GM12878 (cell line): Measurements from ENCODE around the gene RALGAPA2. TPM values are rescaled to one million over a fixed set of nuclear protein-coding genes. Genes with fewer than 3 reads are reported as not detected.

Source experiments
- ATAC-seq: fragments of 200-7000 bp; cut with Tn5 transposase; 3 replicates; pipeline ENCODE4 v1.9.1; 2020; ENCODE audit warnings: mild to moderate bottlenecking, moderate library complexity
- BruUV-seq: library from RNA; stranded (reverse); fragments of 400-500 nt; replicated peaks from 2 replicates; lab custom pipeline; 2021; lab: Mats Ljungman, UMichigan
- CTCF ChIA-PET: fragments of 300-600 bp; sonication (Branson Sonifier 250); formaldehyde crosslinking; extraction: SDS; loops from one replicate; lab custom pipeline; 2021; ENCODE audit warnings: inconsistent platforms; lab: Yijun Ruan, JAX
- POLR2A ChIA-PET: fragments of 350-600 bp; formaldehyde crosslinking; extraction: SDS; loops from one replicate; lab custom pipeline; 2021; ENCODE audit warnings: inconsistent platforms; lab: Charles Lee
- RAD21 ChIA-PET: fragments of 300-600 bp; sonication (Branson Sonifier 250); formaldehyde crosslinking; loops from one replicate; lab custom pipeline; 2023; ENCODE audit warnings: antibody characterized with exemption; ENCODE audit not compliant: unreplicated experiment; lab: Charles Lee
- SMC1A ChIA-PET: fragments of 300-600 bp; sonication (Branson Sonifier 250); formaldehyde crosslinking; loops from one replicate; lab custom pipeline; 2023; ENCODE audit not compliant: unreplicated experiment, uncharacterized antibody; lab: Charles Lee
- DNase-seq: peaks from one replicate; pipeline ENCODE4 v3.0.0-alpha.2; 2011; ENCODE audit warnings: low read depth, low spot score
- FAIRE-seq: peaks from 3 replicates; lab custom pipeline; 2011; peaks lifted over from hg19 to GRCh38; lab: Jason Lieb, UNC
- H2AFZ ChIP-seq: 2 replicates; pipeline ENCODE4 v1.6.0; 2011; ENCODE audit warnings: low read depth, low read length, control low read depth; ENCODE audit not compliant: control insufficient read depth
- H3K27ac ChIP-seq: 2 replicates; pipeline ENCODE4 v1.5.1; 2011; ENCODE audit warnings: control low read depth; ENCODE audit not compliant: control insufficient read depth, insufficient read depth
- H3K27me3 ChIP-seq, 2 experiments: replicated peaks in 1 of 2; 2 replicates each; pipeline versions ENCODE4 v1.6.0 to v1.6.1; 2011; ENCODE audit warnings: low read length in 1 of 2; ENCODE audit not compliant: control insufficient read depth in 2 of 2, insufficient read depth in 2 of 2
- H3K36me3 ChIP-seq, 2 experiments: 2 replicates each; pipeline ENCODE4 v1.5.1; 2011; ENCODE audit warnings: low read length in 1 of 2; ENCODE audit not compliant: control insufficient read depth in 2 of 2, insufficient read depth in 2 of 2
- H3K4me1 ChIP-seq: 2 replicates; pipeline ENCODE4 v1.6.1; 2011; ENCODE audit warnings: mild to moderate bottlenecking, low read length, moderate library complexity, mixed read lengths; ENCODE audit not compliant: control insufficient read depth, insufficient read depth
- H3K4me2 ChIP-seq: 2 replicates; pipeline ENCODE4 v1.6.0; 2011; ENCODE audit warnings: control low read depth; ENCODE audit not compliant: control insufficient read depth, insufficient read depth
- H3K4me3 ChIP-seq: fragments of 200-600 bp; sonication (generic); 2 replicates; pipeline ENCODE4 v1.5.1; 2016
- H3K79me2 ChIP-seq: 2 replicates; pipeline ENCODE4 v1.6.0; 2011; ENCODE audit warnings: low read length; ENCODE audit not compliant: control insufficient read depth, insufficient read depth
- H3K9ac ChIP-seq: 2 replicates; pipeline ENCODE4 v1.8.0; 2011; ENCODE audit warnings: low read length, control low read depth, mixed read lengths; ENCODE audit not compliant: control insufficient read depth, insufficient read depth
- H3K9me3 ChIP-seq: replicated peaks from 3 replicates; pipeline ENCODE4 v1.5.1; 2011; ENCODE audit warnings: mild to moderate bottlenecking, low read length; ENCODE audit not compliant: control insufficient read depth, insufficient read depth
- H4K20me1 ChIP-seq: 2 replicates; pipeline ENCODE4 v1.6.0; 2011; ENCODE audit not compliant: control insufficient read depth, insufficient read depth
- EGR1 ChIP-seq, 2 experiments: IDR thresholded peaks; 1 replicate in 1 of 2; 2 replicates in 1 of 2; pipeline ENCODE4 v1.6.1; 2011 to 2012; ENCODE audit warnings: low read depth in 2 of 2, low read length in 2 of 2, borderline replicate concordance in 1 of 2, mild to moderate bottlenecking in 1 of 2, moderate library complexity in 1 of 2
- KDM1A ChIP-seq: fragments of 200-600 bp; sonication (generic); IDR thresholded peaks from 2 replicates; pipeline ENCODE4 v1.6.1; 2016; ENCODE audit warnings: borderline replicate concordance
- NR2C2 ChIP-seq: IDR thresholded peaks from 2 replicates; pipeline ENCODE4 v1.6.1; 2011; ENCODE audit warnings: borderline replicate concordance, low read depth; ENCODE audit not compliant: control insufficient read depth, insufficient read length
- PAX5 ChIP-seq: IDR thresholded peaks from 2 replicates; pipeline ENCODE4 v1.6.1; 2011; ENCODE audit warnings: low read depth, low read length, borderline replicate concordance
- RUNX3 ChIP-seq: IDR thresholded peaks from 2 replicates; pipeline ENCODE4 v1.6.1; 2012; ENCODE audit warnings: low read length, inconsistent platforms
- SMARCA5 ChIP-seq: fragments of 450-650 bp; IDR thresholded peaks from 2 replicates; pipeline ENCODE4 v1.6.1; 2017; ENCODE audit warnings: mild to moderate bottlenecking
- SREBF2 ChIP-seq: IDR thresholded peaks from 2 replicates; pipeline ENCODE4 v1.6.1; 2012; ENCODE audit warnings: mild to moderate bottlenecking, low read length
- TCF3 ChIP-seq: IDR thresholded peaks from 2 replicates; pipeline ENCODE4 v1.6.1; 2012; ENCODE audit warnings: low read depth, mild to moderate bottlenecking, low read length, borderline replicate concordance; ENCODE audit not compliant: insufficient read depth
- WGBS: methylation state at CpG from one replicate; pipeline ENCODE4 v1.1.6; 2016; ENCODE audit warnings: low lambda C conversion rate; ENCODE audit not compliant: insufficient replicate concordance, insufficient coverage; ENCODE audit errors: missing lambda C conversion rate; 5-methylcytosine and 5-hydroxymethylcytosine counted together
- in situ Hi-C: fragments of 300-500 bp; cut with MboI; formaldehyde crosslinking; loops from 9 replicates; pipeline ENCODE4 v1.14.3; 2018; ENCODE audit warnings: mixed read lengths
- intact Hi-C: fragments of 100-400 bp; cut with micrococcal nuclease; formaldehyde crosslinking; loops from one replicate; pipeline ENCODE4 v1.14.2; 2022; ENCODE audit not compliant: unreplicated experiment
- polyA plus RNA-seq, 11 experiments: library from polyadenylated mRNA; depleted of rRNA in 4 of 11; unstranded in 6 of 11; stranded (reverse) in 5 of 11; fragments of >200 nt; fragmentation: Nextera tagmentation in 4 of 11; fragmentation: Illumina TruSeq in 1 of 11; extraction: Ambion mirVana in 4 of 11; extraction: Trizol in 1 of 11; gene quantifications; 1 replicate in 1 of 11; 2 replicates in 10 of 11; pipeline versions ENCODE4 v1.2.1 to v1.2.3, GENCODE V29; 2011 to 2016; ENCODE audit warnings: inconsistent platforms in 2 of 11, missing spikeins in 2 of 11, low read depth in 1 of 11
- total RNA-seq, 4 experiments: library from RNA; depleted of rRNA in 3 of 4; stranded (reverse); fragments of >200 nt in 3 of 4; fragmentation: Illumina TruSeq in 1 of 4; extraction: Trizol in 1 of 4; gene quantifications; 2 replicates each; pipeline versions ENCODE4 v1.2.1 to v1.2.3, GENCODE V29; 2013 to 2021
- TF ChIP-seq, protein P1 (sequence below): fragments of 450-650 bp; IDR thresholded peaks from 2 replicates; pipeline ENCODE4 v1.6.1; 2018; ENCODE audit warnings: borderline replicate concordance, mild to moderate bottlenecking; ENCODE audit not compliant: partially characterized antibody
- TF ChIP-seq, protein P2 (sequence below): fragments of 450-650 bp; IDR thresholded peaks from 2 replicates; pipeline ENCODE4 v1.6.1; 2016; ENCODE audit warnings: mild to moderate bottlenecking, moderate library complexity, borderline replicate concordance

The RALGAPA2 gene
- total and polyA plus RNA-seq, 10 of the 15 experiments (the other 5 are each of a cell fraction or from before 2014, with no cell fraction given) = 2.9 to 29.4 (median 19.6) TPM

GRCh38 chr20:20685635-20686034, 26.8 kb downstream of the RALGAPA2 start:
- ATAC-seq (no peak), DNase-seq (no peak), FAIRE-seq (no peak)
- Histone ChIP-seq H3K4me1 (peaks cover 23% of the 10 kb centered on the region), H4K20me1 (no peaks in the 10 kb centered on the region), H3K4me2 (no peak overlapping the region), H3K27ac (no peak overlapping the region), H3K4me3 (no peak overlapping the region), H3K9me3 (no peaks in the 10 kb centered on the region), H3K27me3 (no peaks in the 10 kb centered on the region), H3K36me3 (no peaks in the 10 kb centered on the region), H3K79me2 (peaks cover 39% of the 10 kb centered on the region), H3K9ac (no peak overlapping the region), H2AFZ (no peak overlapping the region)
- RAD21 ChIA-PET = no interaction called here
- POLR2A ChIA-PET = no interaction called here
- in situ Hi-C loops = no loop called here
- SMC1A ChIA-PET = interaction anchor here (0.6 to 3.0 kb wide), 4 partner anchors 10 to 149 kb away, joined by 3 to 8 read pairs (median 5); no protein-coding TSS in a partner anchor
- BruUV-seq = no TSS peak
- TF ChIP-seq SMARCA5 (no peak), TCF3 (no peak), KDM1A (no peak), RUNX3 (0 out of 2 replicates have a peak, but pooled peaks have one; percentile 10), NR2C2 (no peak), EGR1 (IDR thresholded peaks at IDR 0.05; ENCODE audit: borderline replicate concordance in 1 of 2, low read depth in 2 of 2, low read length in 2 of 2) (no peak), SREBF2 (no peak), PAX5 (peak; percentile 48; the same call in 1 of the 2 replicates)
- TF ChIP-seq, protein P1, sequence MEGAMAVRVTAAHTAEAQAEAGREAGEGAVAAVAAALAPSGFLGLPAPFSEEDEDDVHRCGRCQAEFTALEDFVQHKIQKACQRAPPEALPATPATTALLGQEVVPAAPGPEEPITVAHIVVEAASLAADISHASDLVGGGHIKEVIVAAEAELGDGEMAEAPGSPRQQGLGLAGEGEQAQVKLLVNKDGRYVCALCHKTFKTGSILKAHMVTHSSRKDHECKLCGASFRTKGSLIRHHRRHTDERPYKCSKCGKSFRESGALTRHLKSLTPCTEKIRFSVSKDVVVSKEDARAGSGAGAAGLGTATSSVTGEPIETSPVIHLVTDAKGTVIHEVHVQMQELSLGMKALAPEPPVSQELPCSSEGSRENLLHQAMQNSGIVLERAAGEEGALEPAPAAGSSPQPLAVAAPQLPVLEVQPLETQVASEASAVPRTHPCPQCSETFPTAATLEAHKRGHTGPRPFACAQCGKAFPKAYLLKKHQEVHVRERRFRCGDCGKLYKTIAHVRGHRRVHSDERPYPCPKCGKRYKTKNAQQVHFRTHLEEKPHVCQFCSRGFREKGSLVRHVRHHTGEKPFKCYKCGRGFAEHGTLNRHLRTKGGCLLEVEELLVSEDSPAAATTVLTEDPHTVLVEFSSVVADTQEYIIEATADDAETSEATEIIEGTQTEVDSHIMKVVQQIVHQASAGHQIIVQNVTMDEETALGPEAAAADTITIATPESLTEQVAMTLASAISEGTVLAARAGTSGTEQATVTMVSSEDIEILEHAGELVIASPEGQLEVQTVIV = no peak
- TF ChIP-seq, protein P2, sequence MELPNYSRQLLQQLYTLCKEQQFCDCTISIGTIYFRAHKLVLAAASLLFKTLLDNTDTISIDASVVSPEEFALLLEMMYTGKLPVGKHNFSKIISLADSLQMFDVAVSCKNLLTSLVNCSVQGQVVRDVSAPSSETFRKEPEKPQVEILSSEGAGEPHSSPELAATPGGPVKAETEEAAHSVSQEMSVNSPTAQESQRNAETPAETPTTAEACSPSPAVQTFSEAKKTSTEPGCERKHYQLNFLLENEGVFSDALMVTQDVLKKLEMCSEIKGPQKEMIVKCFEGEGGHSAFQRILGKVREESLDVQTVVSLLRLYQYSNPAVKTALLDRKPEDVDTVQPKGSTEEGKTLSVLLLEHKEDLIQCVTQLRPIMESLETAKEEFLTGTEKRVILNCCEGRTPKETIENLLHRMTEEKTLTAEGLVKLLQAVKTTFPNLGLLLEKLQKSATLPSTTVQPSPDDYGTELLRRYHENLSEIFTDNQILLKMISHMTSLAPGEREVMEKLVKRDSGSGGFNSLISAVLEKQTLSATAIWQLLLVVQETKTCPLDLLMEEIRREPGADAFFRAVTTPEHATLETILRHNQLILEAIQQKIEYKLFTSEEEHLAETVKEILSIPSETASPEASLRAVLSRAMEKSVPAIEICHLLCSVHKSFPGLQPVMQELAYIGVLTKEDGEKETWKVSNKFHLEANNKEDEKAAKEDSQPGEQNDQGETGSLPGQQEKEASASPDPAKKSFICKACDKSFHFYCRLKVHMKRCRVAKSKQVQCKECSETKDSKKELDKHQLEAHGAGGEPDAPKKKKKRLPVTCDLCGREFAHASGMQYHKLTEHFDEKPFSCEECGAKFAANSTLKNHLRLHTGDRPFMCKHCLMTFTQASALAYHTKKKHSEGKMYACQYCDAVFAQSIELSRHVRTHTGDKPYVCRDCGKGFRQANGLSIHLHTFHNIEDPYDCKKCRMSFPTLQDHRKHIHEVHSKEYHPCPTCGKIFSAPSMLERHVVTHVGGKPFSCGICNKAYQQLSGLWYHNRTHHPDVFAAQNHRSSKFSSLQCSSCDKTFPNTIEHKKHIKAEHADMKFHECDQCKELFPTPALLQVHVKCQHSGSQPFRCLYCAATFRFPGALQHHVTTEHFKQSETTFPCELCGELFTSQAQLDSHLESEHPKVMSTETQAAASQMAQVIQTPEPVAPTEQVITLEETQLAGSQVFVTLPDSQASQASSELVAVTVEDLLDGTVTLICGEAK = no peak
- 42% methylated on average over 3 of the region's 3 CpGs for WGBS
- intact Hi-C loops = no loop called here
- CTCF ChIA-PET = interaction anchor here (0.8 to 1.4 kb wide), 4 partner anchors 10 to 20 kb away, joined by 3 to 4 read pairs (median 4); no protein-coding TSS in a partner anchor
